GM12878 (cell line): Measurements from ENCODE around the gene DUT. TPM values are rescaled to one million over a fixed set of nuclear protein-coding genes. Genes with fewer than 3 reads are reported as not detected.

Source experiments
- ATAC-seq: fragments of 200-7000 bp; cut with Tn5 transposase; 3 replicates; pipeline ENCODE4 v1.9.1; 2020; ENCODE audit warnings: mild to moderate bottlenecking, moderate library complexity
- BruUV-seq: library from RNA; stranded (reverse); fragments of 400-500 nt; replicated peaks from 2 replicates; lab custom pipeline; 2021; lab: Mats Ljungman, UMichigan
- CTCF ChIA-PET: fragments of 300-600 bp; sonication (Branson Sonifier 250); formaldehyde crosslinking; extraction: SDS; loops from one replicate; lab custom pipeline; 2021; ENCODE audit warnings: inconsistent platforms; lab: Yijun Ruan, JAX
- POLR2A ChIA-PET: fragments of 350-600 bp; formaldehyde crosslinking; extraction: SDS; loops from one replicate; lab custom pipeline; 2021; ENCODE audit warnings: inconsistent platforms; lab: Charles Lee
- RAD21 ChIA-PET: fragments of 300-600 bp; sonication (Branson Sonifier 250); formaldehyde crosslinking; loops from one replicate; lab custom pipeline; 2023; ENCODE audit warnings: antibody characterized with exemption; ENCODE audit not compliant: unreplicated experiment; lab: Charles Lee
- SMC1A ChIA-PET: fragments of 300-600 bp; sonication (Branson Sonifier 250); formaldehyde crosslinking; loops from one replicate; lab custom pipeline; 2023; ENCODE audit not compliant: unreplicated experiment, uncharacterized antibody; lab: Charles Lee
- DNase-seq: peaks from one replicate; pipeline ENCODE4 v3.0.0-alpha.2; 2011; ENCODE audit warnings: low read depth, low spot score
- FAIRE-seq: peaks from 3 replicates; lab custom pipeline; 2011; peaks lifted over from hg19 to GRCh38; lab: Jason Lieb, UNC
- H2AFZ ChIP-seq: 2 replicates; pipeline ENCODE4 v1.6.0; 2011; ENCODE audit warnings: low read depth, low read length, control low read depth; ENCODE audit not compliant: control insufficient read depth
- H3K27ac ChIP-seq: 2 replicates; pipeline ENCODE4 v1.5.1; 2011; ENCODE audit warnings: control low read depth; ENCODE audit not compliant: control insufficient read depth, insufficient read depth
- H3K27me3 ChIP-seq, 2 experiments: replicated peaks in 1 of 2; 2 replicates each; pipeline versions ENCODE4 v1.6.0 to v1.6.1; 2011; ENCODE audit warnings: low read length in 1 of 2; ENCODE audit not compliant: control insufficient read depth in 2 of 2, insufficient read depth in 2 of 2
- H3K36me3 ChIP-seq, 2 experiments: 2 replicates each; pipeline ENCODE4 v1.5.1; 2011; ENCODE audit warnings: low read length in 1 of 2; ENCODE audit not compliant: control insufficient read depth in 2 of 2, insufficient read depth in 2 of 2
- H3K4me1 ChIP-seq: 2 replicates; pipeline ENCODE4 v1.6.1; 2011; ENCODE audit warnings: mild to moderate bottlenecking, low read length, moderate library complexity, mixed read lengths; ENCODE audit not compliant: control insufficient read depth, insufficient read depth
- H3K4me2 ChIP-seq: 2 replicates; pipeline ENCODE4 v1.6.0; 2011; ENCODE audit warnings: control low read depth; ENCODE audit not compliant: control insufficient read depth, insufficient read depth
- H3K4me3 ChIP-seq: fragments of 200-600 bp; sonication (generic); 2 replicates; pipeline ENCODE4 v1.5.1; 2016
- H3K79me2 ChIP-seq: 2 replicates; pipeline ENCODE4 v1.6.0; 2011; ENCODE audit warnings: low read length; ENCODE audit not compliant: control insufficient read depth, insufficient read depth
- H3K9ac ChIP-seq: 2 replicates; pipeline ENCODE4 v1.8.0; 2011; ENCODE audit warnings: low read length, control low read depth, mixed read lengths; ENCODE audit not compliant: control insufficient read depth, insufficient read depth
- H3K9me3 ChIP-seq: replicated peaks from 3 replicates; pipeline ENCODE4 v1.5.1; 2011; ENCODE audit warnings: mild to moderate bottlenecking, low read length; ENCODE audit not compliant: control insufficient read depth, insufficient read depth
- H4K20me1 ChIP-seq: 2 replicates; pipeline ENCODE4 v1.6.0; 2011; ENCODE audit not compliant: control insufficient read depth, insufficient read depth
- EED ChIP-seq: sonication (generic); IDR thresholded peaks from 2 replicates; pipeline ENCODE4 v1.6.1; 2016; ENCODE audit warnings: antibody characterized with exemption, low read depth
- EZH2 ChIP-seq: IDR thresholded peaks from 2 replicates; pipeline ENCODE4 v1.6.1; 2012; ENCODE audit warnings: low read depth, mild to moderate bottlenecking, control low read depth, inconsistent platforms, low read length, borderline replicate concordance; ENCODE audit not compliant: control insufficient read depth
- KDM1A ChIP-seq: fragments of 200-600 bp; sonication (generic); IDR thresholded peaks from 2 replicates; pipeline ENCODE4 v1.6.1; 2016; ENCODE audit warnings: borderline replicate concordance
- NFXL1 ChIP-seq: fragments of 450-650 bp; IDR thresholded peaks from 2 replicates; pipeline ENCODE4 v1.6.1; 2017; ENCODE audit warnings: antibody characterized with exemption, mild to moderate bottlenecking, borderline replicate concordance
- NR2F1 ChIP-seq: fragments of 450-650 bp; conservative IDR thresholded peaks from 2 replicates; pipeline ENCODE4 v1.6.1; 2017; ENCODE audit warnings: mild to moderate bottlenecking
- NRF1 ChIP-seq: conservative IDR thresholded peaks from 2 replicates; pipeline ENCODE4 v1.6.1; 2011; ENCODE audit warnings: mild to moderate bottlenecking, low read depth, low read length, improper control_type of control experiment
- STAT3 ChIP-seq: IDR thresholded peaks from 2 replicates; pipeline ENCODE4 v1.6.1; 2011; ENCODE audit warnings: low read depth, low read length, improper control_type of control experiment
- ZNF217 ChIP-seq: fragments of 450-650 bp; IDR thresholded peaks from 2 replicates; pipeline ENCODE4 v1.6.1; 2017; ENCODE audit warnings: antibody characterized with exemption, mild to moderate bottlenecking
- WGBS: methylation state at CpG from one replicate; pipeline ENCODE4 v1.1.6; 2016; ENCODE audit warnings: low lambda C conversion rate; ENCODE audit not compliant: insufficient replicate concordance, insufficient coverage; ENCODE audit errors: missing lambda C conversion rate; 5-methylcytosine and 5-hydroxymethylcytosine counted together
- in situ Hi-C: fragments of 300-500 bp; cut with MboI; formaldehyde crosslinking; loops from 9 replicates; pipeline ENCODE4 v1.14.3; 2018; ENCODE audit warnings: mixed read lengths
- intact Hi-C: fragments of 100-400 bp; cut with micrococcal nuclease; formaldehyde crosslinking; loops from one replicate; pipeline ENCODE4 v1.14.2; 2022; ENCODE audit not compliant: unreplicated experiment
- polyA plus RNA-seq, 11 experiments: library from polyadenylated mRNA; depleted of rRNA in 4 of 11; unstranded in 6 of 11; stranded (reverse) in 5 of 11; fragments of >200 nt; fragmentation: Nextera tagmentation in 4 of 11; fragmentation: Illumina TruSeq in 1 of 11; extraction: Ambion mirVana in 4 of 11; extraction: Trizol in 1 of 11; gene quantifications; 1 replicate in 1 of 11; 2 replicates in 10 of 11; pipeline versions ENCODE4 v1.2.1 to v1.2.3, GENCODE V29; 2011 to 2016; ENCODE audit warnings: inconsistent platforms in 2 of 11, missing spikeins in 2 of 11, low read depth in 1 of 11
- total RNA-seq, 4 experiments: library from RNA; depleted of rRNA in 3 of 4; stranded (reverse); fragments of >200 nt in 3 of 4; fragmentation: Illumina TruSeq in 1 of 4; extraction: Trizol in 1 of 4; gene quantifications; 2 replicates each; pipeline versions ENCODE4 v1.2.1 to v1.2.3, GENCODE V29; 2013 to 2021
- TF ChIP-seq, protein P1 (sequence below): fragments of 450-650 bp; formaldehyde crosslinking; IDR thresholded peaks from 2 replicates; pipeline ENCODE4 v1.5.0; 2022; ENCODE audit warnings: mild to moderate bottlenecking, missing genetic modification characterization

The DUT gene
- total and polyA plus RNA-seq, 10 of the 15 experiments (the other 5 are each of a cell fraction or from before 2014, with no cell fraction given) = 20.1 to 452 (median 149) TPM

DNA sequence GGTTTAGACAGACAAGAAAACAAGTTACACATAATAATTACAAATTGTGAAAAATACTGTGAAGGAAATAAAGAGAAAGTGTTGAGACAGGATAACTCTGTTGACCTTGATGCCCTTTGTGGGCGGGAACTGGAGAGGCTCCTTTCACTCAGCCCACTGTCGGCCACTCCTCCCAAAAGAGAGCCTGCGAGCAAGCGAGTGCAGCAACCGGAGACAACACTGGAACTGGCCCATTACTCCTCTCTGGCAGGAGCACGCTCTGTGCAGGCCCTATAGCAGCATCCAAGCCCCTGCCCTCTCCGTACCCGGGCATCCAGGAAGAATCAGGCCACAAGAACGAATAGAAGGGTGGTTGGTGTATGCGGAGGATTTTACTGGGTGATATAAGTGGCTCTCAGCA is 16.2 kb upstream of the DUT start:
- ChIA-PET CTCF (no interaction called here), SMC1A (interaction anchor here (0.6 to 1.1 kb wide), 2 partner anchors 28 to 52 kb away, joined by 3 read pairs; no protein-coding TSS in a partner anchor), RAD21 (interaction anchor here (0.9 kb wide), 1 partner anchor 40 kb away, joined by 3 read pairs; no protein-coding TSS in a partner anchor)
- Histone ChIP-seq H4K20me1 (no peaks in the 10 kb centered on the region), H3K4me1 (no peaks in the 10 kb centered on the region), H3K36me3 (no peaks in the 10 kb centered on the region), H3K9ac (no peak overlapping the region), H3K4me3 (no peak overlapping the region), H3K4me2 (no peak overlapping the region), H3K9me3 (no peaks in the 10 kb centered on the region), H3K27me3 (no peaks in the 10 kb centered on the region; a peak in 1 of 4 replicates), H2AFZ (no peak overlapping the region)
- BruUV-seq = no TSS peak
- DNase-seq = no peak
- no peak for TF ChIP-seq EED
- TF ChIP-seq, protein P1, sequence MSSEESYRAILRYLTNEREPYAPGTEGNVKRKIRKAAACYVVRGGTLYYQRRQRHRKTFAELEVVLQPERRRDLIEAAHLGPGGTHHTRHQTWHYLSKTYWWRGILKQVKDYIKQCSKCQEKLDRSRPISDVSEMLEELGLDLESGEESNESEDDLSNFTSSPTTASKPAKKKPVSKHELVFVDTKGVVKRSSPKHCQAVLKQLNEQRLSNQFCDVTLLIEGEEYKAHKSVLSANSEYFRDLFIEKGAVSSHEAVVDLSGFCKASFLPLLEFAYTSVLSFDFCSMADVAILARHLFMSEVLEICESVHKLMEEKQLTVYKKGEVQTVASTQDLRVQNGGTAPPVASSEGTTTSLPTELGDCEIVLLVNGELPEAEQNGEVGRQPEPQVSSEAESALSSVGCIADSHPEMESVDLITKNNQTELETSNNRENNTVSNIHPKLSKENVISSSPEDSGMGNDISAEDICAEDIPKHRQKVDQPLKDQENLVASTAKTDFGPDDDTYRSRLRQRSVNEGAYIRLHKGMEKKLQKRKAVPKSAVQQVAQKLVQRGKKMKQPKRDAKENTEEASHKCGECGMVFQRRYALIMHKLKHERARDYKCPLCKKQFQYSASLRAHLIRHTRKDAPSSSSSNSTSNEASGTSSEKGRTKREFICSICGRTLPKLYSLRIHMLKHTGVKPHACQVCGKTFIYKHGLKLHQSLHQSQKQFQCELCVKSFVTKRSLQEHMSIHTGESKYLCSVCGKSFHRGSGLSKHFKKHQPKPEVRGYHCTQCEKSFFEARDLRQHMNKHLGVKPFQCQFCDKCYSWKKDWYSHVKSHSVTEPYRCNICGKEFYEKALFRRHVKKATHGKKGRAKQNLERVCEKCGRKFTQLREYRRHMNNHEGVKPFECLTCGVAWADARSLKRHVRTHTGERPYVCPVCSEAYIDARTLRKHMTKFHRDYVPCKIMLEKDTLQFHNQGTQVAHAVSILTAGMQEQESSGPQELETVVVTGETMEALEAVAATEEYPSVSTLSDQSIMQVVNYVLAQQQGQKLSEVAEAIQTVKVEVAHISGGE (CRISPR knock-in tag) = no peak
- TF ChIP-seq NFXL1 = no peak
- no peak for TF ChIP-seq NRF1
- TF ChIP-seq ZNF217 = no peak
- TF ChIP-seq KDM1A = no peak
- TF ChIP-seq NR2F1 = no peak
- TF ChIP-seq STAT3 = no peak
- TF ChIP-seq EZH2 = no peak
- TF ChIP-seq, all 136 proteins: peak for 0
- FAIRE-seq (no peak), ATAC-seq (no peak)
- POLR2A ChIA-PET = no interaction called here
- Histone ChIP-seq H3K79me2 (no peaks in the 10 kb centered on the region), H3K27ac (no peak overlapping the region)
- intact Hi-C loops (no loop called here), in situ Hi-C loops (no loop called here)
- 71% methylated on average over 10 of the region's 10 CpGs for WGBS
